Breast epithelium (tissue), 4 donors: ENCODE results near the gene ASTN2. TPM values are rescaled to one million over a fixed set of nuclear protein-coding genes. Genes with fewer than 3 reads are reported as not detected.

Source experiments
- DNase-seq, 2 donors: peaks; one replicate each; pipeline ENCODE4 v3.0.0-alpha.2; 2019; ENCODE audit warnings: low spot score in 2 of 2
- H3K27ac ChIP-seq, 2 donors: fragments of 200-600 bp; sonication (generic) in 1 of 2; one replicate each; pipeline ENCODE4 v1.5.1; 2016 to 2019; ENCODE audit warnings: mild to moderate bottlenecking in 1 of 2
- H3K27me3 ChIP-seq, 2 donors: fragments of 200-600 bp; sonication (generic) in 1 of 2; one replicate each; pipeline versions ENCODE4 v1.5.1 to v1.6.0; 2017 to 2019; ENCODE audit warnings: control low read depth in 1 of 2, mild to moderate bottlenecking in 1 of 2
- H3K36me3 ChIP-seq: fragments of 200-600 bp; one replicate; pipeline ENCODE4 v1.5.1; 2019
- H3K4me1 ChIP-seq, 2 donors: fragments of 200-600 bp; sonication (generic); one replicate each; pipeline ENCODE4 v1.5.1; 2016 to 2019; ENCODE audit warnings: control low read depth in 1 of 2
- H3K4me3 ChIP-seq, 3 donors: fragments of 200-600 bp; sonication (generic); 1 replicate in 2 of 3; 2 replicates in 1 of 3; pipeline ENCODE4 v1.5.1; 2016 to 2019; ENCODE audit warnings: mild to moderate bottlenecking in 3 of 3, moderate library complexity in 2 of 3
- H3K9me3 ChIP-seq, 2 donors: fragments of 200-600 bp; sonication (generic) in 1 of 2; one replicate each; pipeline ENCODE4 v1.5.1; 2016 to 2019; ENCODE audit warnings: control low read depth in 1 of 2
- CTCF ChIP-seq, 3 donors: fragments of 450-650 bp; IDR thresholded peaks; one replicate each; pipeline ENCODE4 v1.5.1; 2016 to 2017; ENCODE audit warnings: antibody characterized with exemption in 3 of 3, mild to moderate bottlenecking in 3 of 3, moderate library complexity in 3 of 3
- POLR2A ChIP-seq: fragments of 450-650 bp; IDR thresholded peaks from one replicate; pipeline ENCODE4 v1.6.1; 2016; ENCODE audit warnings: antibody characterized with exemption, mild to moderate bottlenecking, moderate library complexity
- POLR2AphosphoS5 ChIP-seq, 3 donors: sonication (generic); formaldehyde crosslinking; IDR thresholded peaks; one replicate each; pipeline ENCODE4 v1.6.1; 2017; ENCODE audit warnings: antibody characterized with exemption in 3 of 3
- intact Hi-C: fragments of 100-400 bp; cut with DNase I; formaldehyde crosslinking; loops from one replicate; pipeline ENCODE4 v1.15.1; 2023; ENCODE audit warnings: low total_unique reads
- total RNA-seq, 3 donors: library from RNA; depleted of rRNA; stranded (reverse); fragments of >200 nt; gene quantifications; one replicate each; pipeline ENCODE4 v1.1.0, GENCODE V29; 2016

The ASTN2 gene
- total RNA-seq, 3 donors from 2014 or later = 9.1 to 13.8 (median 9.8) TPM

DNA sequence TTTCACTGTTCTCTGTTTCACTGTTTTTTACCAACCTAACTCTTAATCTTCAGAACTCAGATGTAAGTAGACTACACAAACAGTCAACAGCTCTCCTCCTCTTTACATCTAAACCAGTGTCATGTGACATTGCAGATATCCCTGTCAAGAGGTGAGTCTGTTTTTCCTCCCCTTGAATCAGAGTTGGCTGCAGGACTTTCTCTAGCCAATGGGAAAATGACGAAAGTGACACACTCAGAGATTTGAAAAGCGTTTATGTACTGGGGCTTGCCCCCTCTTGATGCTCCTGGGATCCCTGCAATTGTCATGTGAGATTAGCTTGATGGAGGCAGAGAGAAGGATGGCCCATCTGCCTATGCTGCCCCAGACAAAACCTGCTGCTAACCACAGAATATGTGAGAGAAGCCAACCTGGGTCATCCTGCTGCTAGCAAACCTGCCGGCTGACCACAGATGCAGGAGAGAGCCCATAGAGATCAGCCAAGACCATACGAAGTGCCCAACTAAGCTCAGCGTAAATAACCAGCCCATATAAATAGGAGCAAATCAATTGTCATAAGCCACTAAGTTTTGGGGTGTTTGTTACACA lies 111.1 kb downstream of the ASTN2 start:
- Histone ChIP-seq H3K27me3 (no peaks in the 10 kb centered on the region), H3K9me3 (no peaks in the 10 kb centered on the region), H3K4me3 (no peak overlapping the region), H3K27ac (no peak overlapping the region), H3K4me1 (no peaks in the 10 kb centered on the region), H3K36me3 (no peaks in the 10 kb centered on the region)
- no peak for TF ChIP-seq POLR2A
- TF ChIP-seq POLR2AphosphoS5 (IDR thresholded peaks at IDR 0.05) = no peak
- TF ChIP-seq CTCF (IDR thresholded peaks at IDR 0.05) = no peak
- DNase-seq = no peak
- intact Hi-C loops = loop anchor here (5.0 to 10.0 kb wide), 2 partner anchors 151 to 1309 kb away; no protein-coding TSS in a partner anchor

DNA sequence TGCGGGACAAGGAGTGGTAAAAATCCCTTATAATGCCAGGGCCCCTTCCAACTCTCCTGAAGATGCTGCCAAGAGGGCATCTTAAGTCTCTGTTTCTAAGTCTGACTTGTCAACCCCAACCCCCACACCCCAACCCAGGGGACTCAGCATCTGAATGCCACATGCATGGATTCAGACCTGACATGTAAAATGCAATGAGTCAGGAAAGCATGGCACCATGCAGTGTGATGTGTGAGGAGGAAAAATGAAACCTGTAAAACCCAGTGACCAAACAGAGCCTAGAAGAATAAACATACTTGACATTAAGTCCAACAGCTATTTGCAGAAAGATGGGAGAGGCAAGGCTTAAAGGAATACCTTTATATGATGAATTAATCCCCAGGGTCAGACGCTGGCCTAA lies 112.4 kb downstream of the ASTN2 start:
- H3K4me1 ChIP-seq = no peaks in the 10 kb centered on the region
- H3K27ac ChIP-seq = no peak overlapping the region
- no peaks in the 10 kb centered on the region for H3K27me3 ChIP-seq
- no peak for DNase-seq
- H3K9me3 ChIP-seq = no peaks in the 10 kb centered on the region
- no peak for TF ChIP-seq POLR2A
- TF ChIP-seq CTCF (IDR thresholded peaks at IDR 0.05) = no peak
- no peak for TF ChIP-seq POLR2AphosphoS5 (IDR thresholded peaks at IDR 0.05)
- H3K4me3 ChIP-seq = no peak overlapping the region
- no peaks in the 10 kb centered on the region for H3K36me3 ChIP-seq
- intact Hi-C loops = loop anchor here (5.0 to 10.0 kb wide), 2 partner anchors 150 to 1308 kb away; no protein-coding TSS in a partner anchor

DNA sequence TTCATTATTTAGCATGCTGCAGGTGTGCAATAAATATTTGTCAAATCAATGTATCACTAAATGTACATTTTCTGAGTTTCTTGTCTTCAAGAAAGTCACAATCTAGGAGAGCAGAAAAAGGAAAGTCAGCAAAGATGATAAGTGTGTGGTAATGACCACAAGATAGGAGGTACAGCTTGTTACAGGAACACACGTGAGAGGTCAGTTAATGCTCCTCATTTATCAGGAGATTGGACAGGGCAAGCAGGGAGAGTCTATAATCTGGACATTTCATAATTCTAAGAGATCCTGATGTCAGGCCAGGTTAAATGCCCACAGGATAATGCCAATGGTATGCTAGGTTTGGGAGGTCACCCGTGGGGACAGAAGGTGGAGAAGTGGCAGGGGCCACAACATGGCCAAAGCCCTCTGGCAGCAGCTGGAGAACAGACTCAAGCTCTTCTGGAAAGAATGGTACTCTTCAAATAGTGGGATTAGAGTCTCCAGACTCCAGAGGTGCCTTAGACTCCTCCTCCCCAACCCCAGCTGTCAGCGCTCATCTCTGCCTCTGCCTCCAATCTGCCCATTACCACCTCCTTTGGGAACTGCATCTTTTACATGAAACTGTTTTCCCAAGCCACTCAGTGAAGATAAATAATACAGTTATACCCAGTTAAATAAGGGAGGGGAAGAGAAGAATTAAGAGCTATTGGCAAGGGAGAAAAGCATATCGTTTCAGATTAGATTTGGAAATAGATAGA lies 114.3 kb downstream of the ASTN2 start:
- Histone ChIP-seq H3K4me1 (no peaks in the 10 kb centered on the region), H3K9me3 (no peaks in the 10 kb centered on the region), H3K27me3 (no peaks in the 10 kb centered on the region), H3K27ac (no peak overlapping the region), H3K4me3 (no peak overlapping the region), H3K36me3 (no peaks in the 10 kb centered on the region)
- TF ChIP-seq POLR2AphosphoS5 (IDR thresholded peaks at IDR 0.05) (no peak), POLR2A (no peak), CTCF (IDR thresholded peaks at IDR 0.05) (no peak)
- DNase-seq = no peak
- intact Hi-C loops = loop anchor here (5.0 to 10.0 kb wide), 2 partner anchors 148 to 1306 kb away; no protein-coding TSS in a partner anchor

- intact Hi-C loops = no loop called here
- Histone ChIP-seq H3K27ac (no peak overlapping the region), H3K4me3 (no peak overlapping the region), H3K4me1 (no peaks in the 10 kb centered on the region), H3K9me3 (no peaks in the 10 kb centered on the region), H3K36me3 (no peaks in the 10 kb centered on the region), H3K27me3 (no peaks in the 10 kb centered on the region)
- TF ChIP-seq POLR2A (no peak), POLR2AphosphoS5 (IDR thresholded peaks at IDR 0.05) (no peak)
- DNase-seq = no peak
Observed at GRCh38 chr9:117296453-117296852, 118.4 kb downstream of the ASTN2 start.

GRCh38 chr9:117293206-117294114 lies 121.4 kb downstream of the ASTN2 start:
- H3K27me3 ChIP-seq = no peaks in the 10 kb centered on the region
- H3K9me3 ChIP-seq = no peaks in the 10 kb centered on the region
- no peak overlapping the region for H3K27ac ChIP-seq
- intact Hi-C loops = no loop called here
- TF ChIP-seq POLR2AphosphoS5 (IDR thresholded peaks at IDR 0.05) = no peak
- TF ChIP-seq CTCF (IDR thresholded peaks at IDR 0.05) = no peak
- no peak for TF ChIP-seq POLR2A
- no peaks in the 10 kb centered on the region for H3K4me1 ChIP-seq
- no peak for DNase-seq
- H3K36me3 ChIP-seq = no peaks in the 10 kb centered on the region
- H3K4me3 ChIP-seq = no peak overlapping the region
